Measurements from ENCODE around the gene TEPSIN.

- no peak for TF ChIP-seq POLR2AphosphoS5 (IDR thresholded peaks at IDR 0.05; ENCODE audit: low read depth)
- no peak for TF ChIP-seq CTCF (IDR thresholded peaks at IDR 0.05; ENCODE audit: insufficient read depth, low read length)
These were observed 47.2 kb downstream of the TEPSIN start for GRCh38 chr17:81191646-81192045.
